Heart left ventricle (tissue), 13 donors: ENCODE data around the gene DUSP10.

ENCODE experiments used
- CTCF ChIP-seq, 12 donors: fragments of 200-600 bp; sonication (generic) in 4 of 12; IDR thresholded peaks; one replicate each; pipeline versions ENCODE4 v1.5.0 to v1.8.0; 2018 to 2022; ENCODE audit warnings: antibody characterized with exemption in 12 of 12, mild to moderate bottlenecking in 5 of 12
- POLR2A ChIP-seq, 2 donors: fragments of 450-650 bp; IDR thresholded peaks; one replicate each; pipeline ENCODE4 v1.6.1; 2017; ENCODE audit warnings: antibody characterized with exemption in 2 of 2, mild to moderate bottlenecking in 2 of 2, moderate library complexity in 2 of 2
- donor health status: ischemic (EF 13 %, LVEDD 7.1; RV severe dilation, severe dysfunction).
- donor health status: DM: no; HTN: yes; CAD: no.
- donor health status: DM: no; HTN: no; CAD: no.
- donor health status: ischemic (EF 25% LVEDD 6.9; RV normal size, moderate dysfunction).
- donor health status: ischemic (EF 25% LVEDD 5.7; RV mildly dilated, moderate dysfunction).
- donor health status: ischemic (EF 35%, LVEDD 5.7; RV mildly dilated, moderate dysfunction).
- donor health status: nonischemic (EF 11% LVEDD 7.7; RV severe dilation, severe dysfunction).
- donor health status: DM: yes; HTN: yes; CAD: no.
- donor health status: PGD.
- donor health status: ischemic (EF 29% LVEDD 5.4; RV normal size, mild dysfunction).
- donor health status: nonischemic (EF 23%, LVEDD 6.1; RV moderate dilation, normal function).

GRCh38 chr1:221717485-221717853, 24.4 kb downstream of the DUSP10 start:
- TF ChIP-seq POLR2A (IDR thresholded peaks at IDR 0.05) (no peak), CTCF (IDR thresholded peaks at IDR 0.05) (no peak)
